KOPT-K1 (cell line): ENCODE results near the gene P3H1.

Source experiments
- H3K27ac ChIP-seq: fragments of 200-600 bp; sonication (generic); 2 replicates; pipeline ENCODE4 v1.5.1; 2016; ENCODE audit warnings: antibody characterized with exemption, mild to moderate bottlenecking, low read depth, low read length; ENCODE audit not compliant: poor library complexity, severe bottlenecking
- H3K36me3 ChIP-seq: fragments of 200-600 bp; sonication (generic); 2 replicates; pipeline ENCODE4 v1.5.1; 2017; ENCODE audit warnings: antibody characterized with exemption, mild to moderate bottlenecking, low read length, moderate library complexity; ENCODE audit not compliant: insufficient read depth
- H3K9me3 ChIP-seq: fragments of 200-600 bp; sonication (generic); 2 replicates; pipeline ENCODE4 v1.5.1; 2017; ENCODE audit warnings: antibody characterized with exemption, low read length, mild to moderate bottlenecking; ENCODE audit not compliant: insufficient read depth, poor library complexity, severe bottlenecking

The P3H1 gene

DNA sequence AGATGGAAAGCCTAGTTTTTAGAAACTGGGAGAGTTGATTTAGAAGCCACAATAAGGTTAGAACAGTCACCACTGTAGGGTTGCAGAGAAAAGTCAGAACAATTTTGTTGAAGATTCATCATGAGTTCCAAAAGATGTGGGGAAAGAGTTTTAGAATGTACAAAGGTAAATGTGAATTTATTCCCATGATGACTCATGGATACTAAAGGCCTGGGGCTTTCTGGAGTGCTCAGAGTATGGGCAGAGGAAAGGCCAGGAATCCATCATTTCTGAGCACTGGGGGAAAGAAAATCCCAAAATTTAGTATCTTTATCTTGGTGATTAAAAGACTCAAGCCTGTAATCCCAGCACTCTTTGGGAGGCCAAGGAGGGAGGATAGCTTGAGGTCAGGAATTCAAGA, 66.8 kb downstream of the P3H1 start:
- H3K27ac ChIP-seq = no peak overlapping the region
- peaks cover 100% of the 10 kb centered on the region for H3K36me3 ChIP-seq
- no peaks in the 10 kb centered on the region for H3K9me3 ChIP-seq

DNA sequence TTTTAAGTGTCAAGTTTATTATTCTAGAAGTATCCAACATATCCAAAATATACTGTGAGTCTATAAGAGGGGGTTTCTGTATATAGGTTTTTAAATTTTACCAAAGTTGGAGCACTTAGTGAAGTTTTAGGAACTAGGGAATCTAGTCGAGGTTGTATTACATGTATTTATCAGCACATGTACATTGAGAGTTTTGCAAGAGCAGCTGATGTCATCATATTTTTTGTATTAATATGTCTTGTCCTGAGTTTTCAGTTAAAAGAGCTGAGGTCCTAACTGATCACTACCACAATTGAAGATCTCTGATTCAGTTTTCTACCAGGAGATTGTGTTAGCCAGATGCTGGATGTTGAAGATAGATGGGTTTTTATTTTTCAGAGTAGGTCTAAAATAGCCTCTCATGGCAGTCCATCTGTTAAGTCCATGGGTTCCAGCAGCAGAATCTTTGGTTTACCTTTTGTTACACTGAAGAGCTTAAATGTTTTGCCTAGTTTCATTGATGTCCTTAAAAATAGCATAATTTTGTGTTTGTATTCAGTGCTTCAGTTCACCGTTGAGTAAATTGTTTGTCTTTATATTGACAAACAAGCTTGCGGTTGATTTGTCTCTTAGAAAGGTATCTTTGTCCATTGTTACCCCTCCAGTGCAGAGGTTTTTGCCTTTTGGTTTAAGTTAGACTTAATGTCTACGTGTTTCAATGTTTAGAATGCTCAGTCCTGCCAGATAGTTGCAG, 68.6 kb downstream of the P3H1 start:
- Histone ChIP-seq H3K36me3 (peaks cover 100% of the 10 kb centered on the region), H3K27ac (no peak overlapping the region), H3K9me3 (no peaks in the 10 kb centered on the region)
